Kidney epithelial cell (primary cell): ENCODE data around the gene COL19A1. TPM values are rescaled to one million over a fixed set of nuclear protein-coding genes. Genes with fewer than 3 reads are reported as not detected.

ENCODE experiments used
- DNase-seq: peaks from one replicate; pipeline ENCODE4 v3.0.0-alpha.2; 2010; ENCODE audit warnings: low read depth
- H3K27me3 ChIP-seq: 2 replicates; pipeline ENCODE4 v1.6.0; 2011; ENCODE audit warnings: low read length; ENCODE audit not compliant: control insufficient read depth, insufficient read depth
- H3K36me3 ChIP-seq: 2 replicates; pipeline ENCODE4 v1.5.1; 2011; ENCODE audit warnings: low read length; ENCODE audit not compliant: control insufficient read depth, insufficient read depth
- H3K4me3 ChIP-seq: 2 replicates; pipeline ENCODE4 v1.5.1; 2011; ENCODE audit warnings: low read depth, mild to moderate bottlenecking, control low read depth, low read length
- CTCF ChIP-seq: IDR thresholded peaks from 2 replicates; pipeline ENCODE4 v1.5.1; 2011; ENCODE audit warnings: mild to moderate bottlenecking, moderate library complexity, low read length, control low read depth, inconsistent platforms; ENCODE audit not compliant: insufficient read depth, poor library complexity, severe bottlenecking
- total RNA-seq: library from RNA; depleted of rRNA; stranded (reverse); fragments of >200 nt; gene quantifications from 2 replicates; pipeline ENCODE4 v1.2.3, GENCODE V29; 2015

Gene COL19A1
- total RNA-seq, 1 donor from 2014 or later, result not detected

DNA sequence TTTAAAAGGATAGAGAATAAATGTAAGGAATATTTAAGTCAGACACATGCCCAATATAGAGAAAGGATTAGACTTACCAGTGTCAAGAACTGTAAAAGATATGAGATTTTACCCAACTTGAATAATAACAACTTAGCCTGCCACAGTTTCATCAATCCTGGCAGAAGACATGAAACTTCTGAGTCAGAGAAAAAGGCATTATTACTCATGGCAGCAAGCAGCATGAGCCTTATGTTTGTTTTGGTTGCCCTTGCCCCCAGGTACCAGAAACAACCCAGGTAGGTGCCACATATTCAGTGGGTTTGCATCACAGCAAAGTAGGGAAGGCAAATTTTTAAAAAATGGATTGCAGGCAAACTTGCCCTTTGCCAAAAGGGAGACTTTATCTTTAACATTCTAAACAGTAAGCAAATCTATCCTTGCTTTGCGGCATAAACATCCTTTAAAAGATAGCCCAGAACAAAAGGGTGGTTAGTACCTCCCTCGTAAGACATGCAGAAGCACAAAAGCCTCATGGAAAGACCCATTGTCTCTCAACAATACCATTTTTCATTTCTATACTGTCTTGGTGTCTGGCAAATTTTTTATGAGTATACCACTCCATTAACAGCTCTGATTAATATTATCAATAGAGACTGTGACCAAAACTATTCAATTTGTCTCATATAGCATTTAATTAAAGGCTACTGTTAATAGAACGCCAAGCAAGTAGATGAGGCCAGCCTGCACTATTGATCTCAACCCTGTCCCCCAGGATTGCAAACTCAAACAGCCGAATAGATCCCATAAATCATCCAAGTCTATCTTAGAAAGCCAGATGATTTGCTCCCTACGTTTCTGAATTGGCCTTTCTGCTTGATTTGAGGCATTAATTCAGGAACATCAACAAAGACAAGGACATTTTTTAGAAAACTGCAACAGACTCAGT, 185.1 kb downstream of the COL19A1 start:
- H3K36me3 ChIP-seq, result no peaks in the 10 kb centered on the region
- TF ChIP-seq CTCF, result no peak
- no peak for DNase-seq
- no peaks in the 10 kb centered on the region for H3K27me3 ChIP-seq
- H3K4me3 ChIP-seq, result no peak overlapping the region

- H3K36me3 ChIP-seq, result no peaks in the 10 kb centered on the region
- H3K27me3 ChIP-seq, result no peaks in the 10 kb centered on the region
- no peak for TF ChIP-seq CTCF
- H3K4me3 ChIP-seq, result no peak overlapping the region
- no peak for DNase-seq
These were observed 192.8 kb downstream of the COL19A1 start for GRCh38 chr6:70059039-70059719.

DNA sequence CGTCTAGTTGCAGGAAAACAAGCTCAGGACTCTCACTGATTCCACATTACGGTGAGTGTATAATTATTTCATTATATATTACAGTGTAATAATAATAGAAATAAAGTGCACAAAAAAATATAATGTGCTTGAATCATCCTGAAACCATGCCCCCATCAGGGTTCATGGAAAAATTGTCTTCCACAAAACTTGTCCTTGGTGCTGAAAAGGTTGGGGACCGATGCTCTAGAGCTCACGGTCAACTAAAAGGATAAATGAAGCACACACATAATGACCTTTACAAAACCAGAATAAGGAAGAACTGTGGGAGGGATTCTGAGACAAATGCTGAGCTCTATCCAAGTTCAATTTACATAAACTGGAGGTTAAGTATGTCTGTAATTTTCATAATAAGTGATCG, 194.3 kb downstream of the COL19A1 start:
- Histone ChIP-seq H3K36me3 (no peaks in the 10 kb centered on the region), H3K4me3 (no peak overlapping the region), H3K27me3 (no peaks in the 10 kb centered on the region)
- no peak for TF ChIP-seq CTCF
- no peak for DNase-seq

GRCh38 chr6:70061546-70061945, 195.2 kb downstream of the COL19A1 start:
- TF ChIP-seq CTCF, result no peak
- no peaks in the 10 kb centered on the region for H3K27me3 ChIP-seq
- H3K36me3 ChIP-seq, result no peaks in the 10 kb centered on the region
- no peak for DNase-seq
- H3K4me3 ChIP-seq, result no peak overlapping the region

DNA sequence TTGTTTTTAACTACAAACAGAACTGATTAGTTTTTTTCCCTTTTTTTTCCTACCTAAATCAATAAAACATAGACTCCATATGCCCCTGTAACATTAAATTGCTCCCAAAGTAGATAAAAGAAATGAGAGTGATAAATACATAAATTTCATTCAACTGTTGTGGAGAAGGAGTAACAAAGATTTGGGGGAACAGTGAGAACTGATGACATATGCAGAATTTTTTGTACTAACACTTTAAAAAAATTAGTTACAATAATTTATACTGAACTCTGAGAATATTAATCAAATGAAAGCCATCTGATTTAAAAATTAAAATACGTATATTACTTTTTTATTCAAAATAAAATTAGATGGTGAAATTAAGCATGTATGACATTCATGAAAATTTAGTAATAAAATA, 195.7 kb downstream of the COL19A1 start:
- Histone ChIP-seq H3K4me3 (no peak overlapping the region), H3K36me3 (no peaks in the 10 kb centered on the region), H3K27me3 (no peaks in the 10 kb centered on the region)
- no peak for TF ChIP-seq CTCF
- DNase-seq, result no peak
